Lower lobe of right lung (tissue), 2 donors: ENCODE results near the gene PCNT. TPM values are rescaled to one million over a fixed set of nuclear protein-coding genes. Genes with fewer than 3 reads are reported as not detected.

ENCODE experiments used
- ATAC-seq, 2 donors: fragments of 200-7000 bp; cut with Tn5 transposase; one replicate each; pipeline ENCODE4 v1.9.1; 2020 to 2022; ENCODE audit warnings: mild to moderate bottlenecking in 2 of 2, moderate library complexity in 2 of 2
- DNase-seq: peaks from one replicate; pipeline ENCODE4 v3.0.0-alpha.2; 2020
- H3K27ac ChIP-seq: fragments of 200-600 bp; one replicate; pipeline ENCODE4 v1.8.0; 2022
- H3K27me3 ChIP-seq: fragments of 200-600 bp; one replicate; pipeline ENCODE4 v1.8.0; 2022; ENCODE audit warnings: low read depth
- H3K36me3 ChIP-seq: fragments of 200-600 bp; one replicate; pipeline ENCODE4 v1.8.0; 2022; ENCODE audit warnings: mild to moderate bottlenecking
- H3K4me1 ChIP-seq: fragments of 200-600 bp; one replicate; pipeline ENCODE4 v1.8.0; 2022
- H3K4me3 ChIP-seq: fragments of 200-600 bp; one replicate; pipeline ENCODE4 v1.8.0; 2022; ENCODE audit warnings: mild to moderate bottlenecking
- H3K9me3 ChIP-seq: fragments of 200-600 bp; one replicate; pipeline ENCODE4 v1.8.0; 2022
- intact Hi-C: fragments of 100-400 bp; cut with DNase I; formaldehyde crosslinking; loops from one replicate; pipeline ENCODE4 v1.11.0; 2022
- total RNA-seq: library from RNA; stranded (reverse); fragmentation: NEBNext Ultra II Directional; extraction: Animal tissue kit (Norgen Biotek cat#: 25700); gene quantifications from one replicate; pipeline ENCODE4 v1.2.1, GENCODE V29; 2021
- TF ChIP-seq, protein P1 (sequence below): fragments of 200-600 bp; IDR thresholded peaks from one replicate; pipeline ENCODE4 v1.8.0; 2022; ENCODE audit warnings: antibody characterized with exemption, mild to moderate bottlenecking
- donor health status: DM: no; HTN: yes; CAD: no; lungs with severe emphysema.

The PCNT gene
- total RNA-seq, 1 donor from 2014 or later: 36.5 TPM

DNA sequence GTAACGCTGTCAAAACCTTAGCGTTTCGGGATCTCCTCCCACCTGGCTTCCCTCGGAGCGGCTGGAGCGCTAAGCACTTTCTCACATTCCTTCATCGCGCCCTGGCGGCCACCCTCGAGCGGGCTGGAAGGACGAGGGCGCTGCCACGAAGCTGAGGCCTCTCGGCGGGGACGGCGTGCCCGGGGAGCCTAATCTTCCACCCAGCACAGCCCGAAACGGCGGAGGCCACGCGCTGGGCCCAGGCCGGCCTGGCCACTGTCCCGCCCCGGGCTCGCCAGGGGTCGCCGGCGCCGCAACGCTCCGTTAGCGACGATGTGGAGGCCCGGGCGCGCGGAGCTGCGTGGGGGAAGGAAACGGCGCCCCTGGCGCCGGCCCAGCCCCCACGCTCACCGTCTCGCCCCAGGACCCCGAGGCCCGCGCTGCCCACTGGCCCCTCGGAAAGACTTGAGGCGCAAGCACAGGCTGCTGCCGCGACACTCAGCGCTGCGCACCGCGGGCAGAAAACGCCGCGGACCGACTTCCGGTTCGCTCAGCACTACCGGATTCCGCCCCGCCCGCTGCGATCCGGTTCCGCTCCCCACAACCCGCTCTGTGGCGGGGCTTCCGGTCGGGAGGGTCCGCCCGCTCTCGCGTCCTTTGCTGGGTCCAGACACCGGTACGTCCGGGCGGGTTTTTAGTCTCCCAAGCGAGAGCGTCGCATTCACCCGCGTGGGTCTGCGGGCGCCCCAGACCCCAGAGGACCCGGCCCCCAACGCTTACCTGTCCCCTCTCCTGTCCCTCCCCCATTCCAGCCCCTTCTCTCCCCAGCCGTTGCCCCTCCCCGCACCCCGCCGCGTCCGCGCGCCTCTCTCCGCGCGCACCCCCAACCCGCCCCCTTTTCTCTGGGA lies 38.0 kb upstream of the PCNT start, which contains the start of gene YBEY:
TSS of gene YBEY (plus strand) at position 582 of the 887 bp plus-strand sequence. CDS start 572 bp downstream, outside the sequence.
- ATAC-seq: peak; percentile 98
- peak within 1 kb of the TSS; percentile 96 for H3K4me3 ChIP-seq

DNA sequence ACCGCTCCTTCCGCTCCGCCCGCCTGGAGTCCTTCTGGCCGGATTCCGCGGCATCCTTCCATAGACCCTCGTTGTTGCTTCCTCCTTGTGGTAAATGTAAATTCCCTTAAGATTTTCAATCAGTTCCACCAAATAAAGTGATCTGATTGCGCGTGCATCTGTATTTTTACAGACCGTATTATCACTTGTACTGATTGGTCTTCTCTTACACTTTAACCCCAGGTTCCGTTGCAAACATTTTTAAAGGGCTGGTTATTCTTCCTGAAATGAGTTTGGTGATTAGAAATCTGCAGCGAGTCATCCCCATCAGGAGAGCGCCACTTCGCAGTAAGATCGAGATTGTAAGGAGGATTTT lies 37.3 kb upstream of the PCNT start:
- TF ChIP-seq, protein P1, sequence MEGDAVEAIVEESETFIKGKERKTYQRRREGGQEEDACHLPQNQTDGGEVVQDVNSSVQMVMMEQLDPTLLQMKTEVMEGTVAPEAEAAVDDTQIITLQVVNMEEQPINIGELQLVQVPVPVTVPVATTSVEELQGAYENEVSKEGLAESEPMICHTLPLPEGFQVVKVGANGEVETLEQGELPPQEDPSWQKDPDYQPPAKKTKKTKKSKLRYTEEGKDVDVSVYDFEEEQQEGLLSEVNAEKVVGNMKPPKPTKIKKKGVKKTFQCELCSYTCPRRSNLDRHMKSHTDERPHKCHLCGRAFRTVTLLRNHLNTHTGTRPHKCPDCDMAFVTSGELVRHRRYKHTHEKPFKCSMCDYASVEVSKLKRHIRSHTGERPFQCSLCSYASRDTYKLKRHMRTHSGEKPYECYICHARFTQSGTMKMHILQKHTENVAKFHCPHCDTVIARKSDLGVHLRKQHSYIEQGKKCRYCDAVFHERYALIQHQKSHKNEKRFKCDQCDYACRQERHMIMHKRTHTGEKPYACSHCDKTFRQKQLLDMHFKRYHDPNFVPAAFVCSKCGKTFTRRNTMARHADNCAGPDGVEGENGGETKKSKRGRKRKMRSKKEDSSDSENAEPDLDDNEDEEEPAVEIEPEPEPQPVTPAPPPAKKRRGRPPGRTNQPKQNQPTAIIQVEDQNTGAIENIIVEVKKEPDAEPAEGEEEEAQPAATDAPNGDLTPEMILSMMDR: no peak
- H3K36me3 ChIP-seq: peaks cover 33% of the 10 kb centered on the region
- H3K4me1 ChIP-seq: peaks cover 60% of the 10 kb centered on the region
- no peaks in the 10 kb centered on the region for H3K27me3 ChIP-seq
- intact Hi-C loops: no loop called here
- peak overlapping the region; percentile 97 for H3K27ac ChIP-seq
- peak overlapping the region; percentile 96 for H3K4me3 ChIP-seq
- no peaks in the 10 kb centered on the region for H3K9me3 ChIP-seq
- ATAC-seq (peak in 1 of 2 donors; percentile 3), DNase-seq (no peak)

More for the DNA sequence above, 38.0 kb upstream of the PCNT start, which contains the start of gene YBEY:
- no peaks in the 10 kb centered on the region for H3K27me3 ChIP-seq
- peaks cover 66% of the 10 kb centered on the region for H3K4me1 ChIP-seq
- peak within 1 kb of the TSS; percentile 97 for H3K27ac ChIP-seq
- intact Hi-C loops: no loop called here
- no peaks in the 10 kb centered on the region for H3K9me3 ChIP-seq
- peak; percentile 93 for DNase-seq
- H3K36me3 ChIP-seq: peaks cover 34% of the 10 kb centered on the region
- TF ChIP-seq, protein P1: peak; percentile 36

DNA sequence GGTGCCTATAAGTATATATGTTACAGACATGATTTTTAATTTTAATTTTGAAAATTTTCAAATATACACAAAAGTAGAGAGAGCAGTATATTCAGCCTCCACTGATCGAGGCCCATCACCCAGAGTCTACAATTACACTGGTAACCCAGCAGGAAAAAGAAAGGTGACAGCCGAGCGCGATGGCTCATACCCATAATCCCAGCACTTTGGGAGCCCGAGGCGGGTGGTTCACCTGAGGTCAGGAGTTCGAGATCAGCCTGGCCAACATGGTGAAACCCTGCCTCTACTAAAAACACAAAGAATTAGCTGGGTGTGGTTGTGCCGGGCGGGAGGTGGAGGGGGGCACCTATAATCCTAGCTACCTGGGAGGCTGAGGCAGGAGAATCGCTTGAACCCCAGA lies 36.4 kb upstream of the PCNT start:
- H3K4me1 ChIP-seq: peaks cover 51% of the 10 kb centered on the region
- peaks cover 31% of the 10 kb centered on the region for H3K36me3 ChIP-seq
- H3K27ac ChIP-seq: peak overlapping the region; percentile 97
- peak overlapping the region; percentile 96 for H3K4me3 ChIP-seq
- ATAC-seq: no peak
- H3K9me3 ChIP-seq: no peaks in the 10 kb centered on the region
- TF ChIP-seq, protein P1: no peak
- no peak for DNase-seq
- intact Hi-C loops: no loop called here
- H3K27me3 ChIP-seq: no peaks in the 10 kb centered on the region

DNA sequence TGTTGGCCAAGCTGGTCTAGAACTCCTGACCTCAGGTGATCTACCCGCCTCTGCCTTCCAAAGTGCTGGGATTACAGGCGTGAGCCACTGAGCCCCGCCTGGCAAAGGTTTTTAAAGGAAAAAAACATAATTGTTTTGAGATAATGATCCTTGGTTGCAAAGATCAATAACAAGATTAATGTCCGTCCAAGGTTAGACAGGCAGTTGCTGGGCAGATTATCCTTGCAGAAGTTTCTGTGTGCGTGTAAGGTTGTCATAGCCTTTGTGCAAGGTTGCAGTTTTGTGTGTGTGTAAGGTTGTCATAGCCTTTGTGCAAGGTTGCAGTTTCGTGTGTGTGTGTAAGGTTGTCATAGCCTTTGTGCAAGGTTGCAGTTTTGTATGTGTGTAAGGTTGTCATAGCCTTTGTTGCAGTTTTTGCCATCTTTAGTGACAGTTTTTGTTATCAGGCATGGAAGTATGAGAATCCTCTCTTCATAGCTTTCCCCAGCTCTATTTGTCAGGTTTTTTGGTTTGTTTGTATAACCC lies 34.2 kb upstream of the PCNT start:
- H3K4me1 ChIP-seq: peaks cover 29% of the 10 kb centered on the region
- no peak overlapping the region for H3K27ac ChIP-seq
- ATAC-seq (no peak), DNase-seq (no peak)
- intact Hi-C loops: no loop called here
- no peak overlapping the region for H3K4me3 ChIP-seq
- H3K36me3 ChIP-seq: peaks cover 12% of the 10 kb centered on the region
- TF ChIP-seq, protein P1: no peak
- no peaks in the 10 kb centered on the region for H3K9me3 ChIP-seq
- no peaks in the 10 kb centered on the region for H3K27me3 ChIP-seq

DNA sequence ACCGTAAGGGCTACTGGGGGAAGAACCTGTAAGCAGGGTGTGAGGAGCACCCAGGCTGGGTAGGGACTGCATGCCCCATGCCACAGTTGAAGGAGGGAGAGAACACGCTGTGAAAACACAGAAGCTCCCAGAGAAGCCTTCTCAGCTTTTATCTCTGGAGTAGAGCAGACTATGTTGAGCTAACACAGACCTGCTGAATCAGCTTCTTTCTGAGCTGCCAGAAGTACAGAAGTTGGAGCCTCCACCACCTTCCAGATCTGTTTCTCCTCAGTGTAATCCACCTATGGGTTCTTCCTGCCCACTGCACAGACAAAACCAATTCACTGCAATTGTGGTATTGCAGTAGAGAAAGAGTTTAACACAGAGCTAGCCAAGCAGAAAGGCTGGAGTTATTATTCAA lies 32.4 kb upstream of the PCNT start:
- H3K4me1 ChIP-seq: peaks cover 27% of the 10 kb centered on the region

More for the DNA sequence above, 32.4 kb upstream of the PCNT start:
- DNase-seq: no peak
- TF ChIP-seq, protein P1: no peak
- ATAC-seq: no peak
- no peaks in the 10 kb centered on the region for H3K9me3 ChIP-seq
- peaks cover 12% of the 10 kb centered on the region for H3K36me3 ChIP-seq
- no peaks in the 10 kb centered on the region for H3K27me3 ChIP-seq
- H3K4me3 ChIP-seq: no peak overlapping the region
- intact Hi-C loops: no loop called here
- H3K27ac ChIP-seq: no peak overlapping the region
